Uterus (tissue), 4 donors: Measurements from ENCODE around the gene TNIP1. TPM values are rescaled to one million over a fixed set of nuclear protein-coding genes. Genes with fewer than 3 reads are reported as not detected.

ENCODE experiments used
- DNase-seq, 2 donors: peaks; one replicate each; pipeline ENCODE4 v3.0.0-alpha.2; 2019 to 2020
- H3K27ac ChIP-seq, 2 donors: fragments of 200-600 bp; sonication (generic); 1 replicate in 1 of 2; 2 replicates in 1 of 2; pipeline ENCODE4 v1.5.1; 2016 to 2018
- H3K27me3 ChIP-seq, 2 donors: fragments of 200-600 bp; sonication (generic); one replicate each; pipeline ENCODE4 v1.5.1; 2018 to 2019; ENCODE audit warnings: control low read depth in 1 of 2
- H3K36me3 ChIP-seq, 2 donors: fragments of 200-600 bp; sonication (generic); one replicate each; pipeline ENCODE4 v1.5.1; 2019; ENCODE audit warnings: control low read depth in 1 of 2
- H3K4me1 ChIP-seq, 2 donors: fragments of 200-600 bp; sonication (generic); one replicate each; pipeline ENCODE4 v1.5.1; 2018 to 2019; ENCODE audit warnings: control low read depth in 1 of 2
- H3K4me3 ChIP-seq, 2 donors: fragments of 200-600 bp; sonication (generic); 1 replicate in 1 of 2; 2 replicates in 1 of 2; pipeline ENCODE4 v1.5.1; 2018 to 2019; ENCODE audit warnings: mild to moderate bottlenecking in 1 of 2
- H3K9me3 ChIP-seq, 2 donors: fragments of 200-600 bp; sonication (generic); one replicate each; pipeline ENCODE4 v1.5.1; 2019; ENCODE audit warnings: control low read depth in 1 of 2
- CTCF ChIP-seq, 4 experiments: fragments of 200-600 bp in 2 of 4; fragments of 450-650 bp in 2 of 4; sonication (generic) in 2 of 4; IDR thresholded peaks; one replicate each; pipeline ENCODE4 v1.5.1; 2016 to 2019; ENCODE audit warnings: antibody characterized with exemption in 4 of 4, mild to moderate bottlenecking in 2 of 4, moderate library complexity in 1 of 4
- POLR2A ChIP-seq, 2 donors: fragments of 450-650 bp; IDR thresholded peaks; one replicate each; pipeline ENCODE4 v1.6.1; 2016; ENCODE audit warnings: antibody characterized with exemption in 2 of 2, mild to moderate bottlenecking in 1 of 2, moderate library complexity in 1 of 2
- intact Hi-C: fragments of 100-400 bp; cut with DNase I; formaldehyde crosslinking; loops from one replicate; pipeline ENCODE4 v1.15.1; 2023; ENCODE audit warnings: low total_unique reads
- total RNA-seq, 4 donors: library from RNA; depleted of rRNA in 3 of 4; stranded (reverse); fragments of >200 nt in 3 of 4; gene quantifications; one replicate each; pipeline versions ENCODE4 v1.1.0 to v1.2.4, GENCODE V29; 2014 to 2023
- donor health status: DM: yes; HTN: yes; CAD: no.

Gene TNIP1
- total RNA-seq, 4 donors from 2014 or later, result 35.6 to 70.8 (median 50.7) TPM

DNA sequence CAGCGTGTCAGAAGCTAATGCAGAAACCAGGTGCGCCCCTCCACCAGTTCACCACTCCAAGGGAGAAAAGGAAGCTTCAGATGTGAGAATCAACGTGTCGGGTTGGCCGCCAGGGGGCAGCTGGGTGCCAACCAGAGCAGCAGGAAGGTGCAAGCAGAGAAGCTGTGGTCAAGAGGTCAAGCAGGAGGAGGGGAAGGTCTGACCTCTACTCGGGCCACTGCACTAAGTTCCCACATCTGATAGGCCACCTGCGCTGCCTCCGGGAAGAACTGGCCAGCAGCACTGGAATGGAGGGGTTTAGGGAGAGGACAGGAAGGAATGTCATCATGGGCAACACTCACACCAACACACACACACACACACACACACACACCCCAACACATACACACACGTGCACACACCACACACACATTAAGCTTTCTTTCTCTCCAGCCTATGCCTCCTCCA lies 45.4 kb upstream of the TNIP1 start:
- no peak overlapping the region for H3K27ac ChIP-seq

DNA sequence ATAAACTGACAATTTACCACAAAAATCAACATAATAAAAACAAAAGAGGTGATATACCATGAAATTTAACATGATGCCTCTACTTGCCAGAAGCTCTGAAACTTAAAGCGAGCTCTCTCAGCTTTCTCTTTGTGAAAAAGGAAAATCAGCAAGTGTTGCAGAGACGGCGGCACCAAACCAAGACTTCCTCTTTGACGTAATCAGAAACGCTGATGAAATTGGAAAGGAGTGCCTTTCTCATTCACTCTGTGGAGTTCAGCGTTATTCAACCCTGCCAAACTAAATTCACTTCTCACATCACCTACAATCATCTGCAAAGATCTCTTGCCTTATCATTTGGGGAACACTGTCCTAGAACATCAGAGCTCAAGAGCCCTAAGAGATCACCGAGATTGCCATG lies 44.6 kb upstream of the TNIP1 start:
- Histone ChIP-seq H3K36me3 (no peaks in the 10 kb centered on the region), H3K27me3 (no peaks in the 10 kb centered on the region), H3K9me3 (no peaks in the 10 kb centered on the region), H3K27ac (no peak overlapping the region), H3K4me1 (no peaks in the 10 kb centered on the region), H3K4me3 (no peak overlapping the region)
- no peak for DNase-seq
- TF ChIP-seq POLR2A (IDR thresholded peaks at IDR 0.05) (no peak), CTCF (IDR thresholded peaks at IDR 0.05) (no peak)
- intact Hi-C loops, result loop anchor here (10.0 kb wide), 1 partner anchor 109 kb away; no protein-coding TSS in a partner anchor

More for the DNA sequence above, 45.4 kb upstream of the TNIP1 start:
- intact Hi-C loops, result loop anchor here (2.0 to 10.0 kb wide), 2 partner anchors 39 to 109 kb away; no protein-coding TSS in a partner anchor
- Histone ChIP-seq H3K9me3 (no peaks in the 10 kb centered on the region), H3K36me3 (no peaks in the 10 kb centered on the region), H3K27me3 (no peaks in the 10 kb centered on the region), H3K4me1 (no peaks in the 10 kb centered on the region), H3K4me3 (no peak overlapping the region)
- peak; percentile 69 to 75 for DNase-seq
- TF ChIP-seq POLR2A (IDR thresholded peaks at IDR 0.05), result no peak
- peak; percentile 81 to 90 (median 84) for TF ChIP-seq CTCF (IDR thresholded peaks at IDR 0.05)

GRCh38 chr5:151123897-151124751 lies 43.3 kb upstream of the TNIP1 start:
- no peak for TF ChIP-seq POLR2A (IDR thresholded peaks at IDR 0.05)
- no peak for TF ChIP-seq CTCF (IDR thresholded peaks at IDR 0.05)
- Histone ChIP-seq H3K27ac (peak overlapping the region in 1 of 2 donors; percentile 9), H3K9me3 (no peaks in the 10 kb centered on the region), H3K4me1 (no peaks in the 10 kb centered on the region), H3K27me3 (no peaks in the 10 kb centered on the region), H3K4me3 (no peak overlapping the region), H3K36me3 (no peaks in the 10 kb centered on the region)
- DNase-seq, result peak in 1 of 2 donors; percentile 45
- intact Hi-C loops, result loop anchor here (10.0 kb wide), 1 partner anchor 111 kb away; no protein-coding TSS in a partner anchor

- intact Hi-C loops, result loop anchor here (10.0 kb wide), 1 partner anchor 112 kb away; no protein-coding TSS in a partner anchor
- H3K27ac ChIP-seq, result no peak overlapping the region
- TF ChIP-seq POLR2A (IDR thresholded peaks at IDR 0.05) (no peak), CTCF (IDR thresholded peaks at IDR 0.05) (no peak)
These were observed 42.0 kb upstream of the TNIP1 start for GRCh38 chr5:151122828-151123227.

GRCh38 chr5:151121665-151122064 lies 40.8 kb upstream of the TNIP1 start:
- Histone ChIP-seq H3K4me3 (no peak overlapping the region), H3K27ac (no peak overlapping the region), H3K4me1 (no peaks in the 10 kb centered on the region), H3K9me3 (no peaks in the 10 kb centered on the region), H3K27me3 (no peaks in the 10 kb centered on the region), H3K36me3 (no peaks in the 10 kb centered on the region)
- intact Hi-C loops, result loop anchor here (10.0 kb wide), 1 partner anchor 113 kb away; no protein-coding TSS in a partner anchor
- no peak for DNase-seq
- TF ChIP-seq CTCF (IDR thresholded peaks at IDR 0.05), result no peak
- TF ChIP-seq POLR2A (IDR thresholded peaks at IDR 0.05), result no peak

More at GRCh38 chr5:151122828-151123227, 42.0 kb upstream of the TNIP1 start:
- Histone ChIP-seq H3K4me3 (no peak overlapping the region), H3K9me3 (no peaks in the 10 kb centered on the region), H3K4me1 (no peaks in the 10 kb centered on the region), H3K27me3 (no peaks in the 10 kb centered on the region), H3K36me3 (no peaks in the 10 kb centered on the region)
- no peak for DNase-seq
